Fibroblast of peridontal ligament (primary cell): Measurements from ENCODE around the gene THSD4.
"Not testable (repeated sequence)": the region's sequence is repeated elsewhere in the genome, so short reads cannot be mapped to it uniquely, and the experiment has no call there.

Source experiments
- DNase-seq: peaks from one replicate; pipeline ENCODE4 v3.0.0-alpha.2; 2010; ENCODE audit errors: extremely low read depth

The THSD4 gene

DNA sequence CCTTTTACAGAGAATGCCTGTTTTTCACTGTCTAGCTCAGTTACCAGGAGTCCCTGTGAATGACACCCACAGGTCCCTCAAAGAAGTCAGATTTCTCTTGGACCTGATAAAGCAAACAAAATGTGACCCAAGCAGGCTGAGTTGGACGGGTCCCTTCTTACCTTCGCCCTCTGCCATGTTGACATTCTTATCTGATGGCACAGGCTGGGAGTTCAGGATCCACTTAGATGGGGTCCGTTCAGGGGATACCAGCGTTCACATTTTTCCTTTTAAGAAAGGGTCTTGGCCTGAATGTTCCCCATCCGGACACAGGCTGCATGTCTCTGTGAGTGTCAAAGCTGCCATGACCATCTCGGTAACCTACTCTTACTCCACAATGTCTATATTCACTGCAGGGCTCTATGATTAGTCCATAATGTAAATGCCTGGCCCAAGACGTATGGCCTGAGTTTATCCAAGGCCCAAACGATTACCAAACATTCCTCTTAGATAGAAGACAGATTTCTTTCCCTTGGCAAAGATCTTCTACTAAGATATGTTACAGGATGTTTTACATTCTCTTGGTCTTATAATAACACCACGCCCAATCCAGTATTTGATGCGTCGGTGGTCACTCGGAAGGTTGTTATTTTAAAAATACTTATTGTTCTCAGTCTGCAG is 179.1 kb downstream of the THSD4 start:
- peak; percentile 96 for DNase-seq

DNA sequence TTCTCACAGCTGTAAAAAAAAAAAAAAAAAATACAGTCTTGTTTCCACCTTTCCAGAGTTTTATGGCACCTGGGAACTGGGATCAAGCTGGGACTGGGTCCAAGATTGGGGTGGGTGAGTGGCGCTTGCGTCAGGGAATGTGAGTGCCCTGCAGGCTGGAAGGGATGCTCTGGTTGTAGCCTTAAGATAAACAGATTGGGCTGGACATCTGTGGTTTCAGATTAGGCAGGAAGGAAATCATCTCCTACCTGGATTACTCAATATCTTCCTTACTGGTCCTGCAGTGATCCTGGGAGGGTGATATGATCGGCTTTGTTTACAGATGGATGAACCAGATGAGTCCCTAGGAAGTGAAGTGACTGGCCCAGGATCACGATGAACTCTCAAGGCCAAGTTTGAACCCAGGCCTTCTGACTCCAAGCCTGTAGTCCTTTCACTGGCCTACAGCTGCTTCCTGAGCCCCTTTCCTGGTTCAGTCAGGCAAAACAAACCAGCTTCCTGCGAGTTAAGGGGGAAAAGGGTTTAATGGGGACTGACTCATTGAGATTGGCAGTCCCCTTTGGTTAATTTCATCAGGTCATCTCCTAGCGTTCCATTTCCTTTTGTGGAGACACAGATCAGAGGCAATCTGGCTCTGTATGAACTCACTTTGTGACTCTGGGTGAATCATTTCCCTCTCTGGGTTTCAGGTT is 179.8 kb downstream of the THSD4 start:
- DNase-seq: peak; percentile 99

DNA sequence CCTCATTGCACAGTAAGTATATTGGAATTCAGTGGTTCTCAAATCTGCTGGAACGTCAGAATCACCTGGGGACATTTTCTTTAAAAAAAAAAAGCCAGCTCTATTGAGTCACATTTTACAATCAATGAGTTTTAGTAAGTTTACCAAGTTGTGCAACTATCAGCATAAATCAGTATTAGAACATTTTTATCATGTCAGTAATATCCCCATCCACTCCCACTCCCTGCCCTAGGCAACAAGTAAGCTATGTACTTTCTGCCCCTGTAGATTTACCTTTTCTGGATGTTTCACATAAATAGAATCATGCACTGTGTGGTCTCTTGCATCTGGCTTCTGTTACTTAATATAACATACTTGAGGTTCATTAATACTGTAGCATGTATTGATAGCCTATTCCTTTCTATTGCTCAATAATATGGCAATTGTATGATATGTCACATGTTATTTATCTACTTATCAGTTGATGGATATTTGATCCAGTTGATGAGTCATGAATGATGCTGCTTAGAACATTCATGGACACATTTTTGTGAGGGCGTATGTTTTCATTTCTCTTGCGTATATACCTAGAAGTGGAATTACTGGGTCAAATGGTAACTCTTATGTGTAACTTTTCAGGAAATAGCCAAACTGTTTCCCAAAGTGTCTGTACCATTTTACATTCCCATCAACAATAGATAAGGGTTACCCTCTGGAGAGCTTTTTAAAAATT is 180.5 kb downstream of the THSD4 start:
- DNase-seq: peak; percentile 89

DNA sequence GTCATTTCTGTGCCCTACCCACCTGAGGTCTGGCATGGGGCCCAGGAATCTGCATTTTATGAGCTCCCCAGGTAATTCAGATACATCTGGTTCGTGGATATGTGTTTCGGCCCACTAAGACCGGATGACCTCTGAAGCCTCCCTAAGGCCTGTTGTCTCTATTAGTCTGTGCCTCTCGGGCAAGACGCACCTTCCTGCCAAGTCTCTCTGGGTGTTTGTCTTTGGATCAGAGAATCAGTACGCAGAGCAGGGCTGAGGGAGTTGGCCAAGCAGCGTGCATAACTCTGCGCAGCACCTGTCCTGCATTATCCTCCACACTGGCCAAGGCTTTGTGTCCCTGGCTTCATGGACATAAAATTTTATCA is 181.0 kb downstream of the THSD4 start:
- DNase-seq: no peak

DNA sequence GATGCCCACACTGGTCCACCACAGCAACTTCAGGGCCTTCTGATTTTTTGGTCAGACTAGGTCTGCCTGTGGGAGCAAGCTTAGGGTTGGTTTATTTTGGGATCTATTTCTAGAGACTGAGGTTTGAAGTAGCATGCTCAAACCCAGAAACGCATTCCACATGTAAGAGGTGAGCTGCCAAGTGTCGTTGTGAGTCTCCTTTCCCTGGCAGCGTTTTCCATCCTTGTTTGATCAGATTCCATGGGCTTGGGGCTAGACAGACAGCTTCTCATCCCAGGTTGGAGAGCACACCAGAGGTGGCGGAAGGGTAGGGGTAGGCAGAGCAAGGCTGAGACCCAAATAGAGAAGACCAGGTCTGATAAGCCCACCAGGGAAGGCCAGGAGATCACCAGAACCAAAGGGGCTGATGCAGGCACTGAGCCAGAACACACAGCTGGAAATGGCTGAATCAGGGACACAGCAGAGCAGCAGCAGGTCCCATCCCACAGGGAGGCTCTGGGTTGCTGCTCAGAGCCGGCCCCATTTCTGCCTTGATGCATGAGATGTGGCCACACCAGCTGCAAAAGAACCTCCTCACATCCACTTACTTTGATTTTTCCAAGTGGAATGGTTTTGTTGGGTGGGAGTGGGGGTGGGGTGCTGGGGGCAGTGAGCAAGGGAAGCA is 186.8 kb downstream of the THSD4 start:
- peak; percentile 44 for DNase-seq

DNA sequence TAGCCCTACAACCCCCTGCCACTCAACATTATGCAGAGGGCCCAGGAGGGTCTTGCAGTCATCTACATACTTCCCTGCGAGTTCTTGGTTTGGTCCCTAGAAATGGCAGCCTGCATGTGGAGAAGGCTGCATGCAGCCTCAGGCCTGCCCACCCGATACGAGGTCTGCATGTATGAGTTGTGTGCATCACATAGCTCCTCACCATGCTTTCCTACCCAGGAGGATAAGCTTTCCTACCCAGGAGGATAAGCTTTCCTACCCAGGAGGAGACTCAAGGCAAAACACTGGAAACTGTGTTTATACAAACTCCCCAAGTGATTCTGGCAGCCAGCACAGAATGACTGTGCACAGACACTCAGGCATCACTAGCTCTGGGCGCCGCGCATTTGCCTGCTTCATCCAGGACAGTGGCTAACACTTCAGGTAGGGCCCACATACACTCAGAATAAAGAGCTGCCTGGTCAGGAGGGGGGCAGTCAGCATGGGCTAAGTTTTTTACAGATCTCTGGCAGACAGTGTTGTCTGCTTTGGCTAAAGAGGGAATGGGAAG is 187.7 kb downstream of the THSD4 start:
- peak; percentile 49 for DNase-seq

DNA sequence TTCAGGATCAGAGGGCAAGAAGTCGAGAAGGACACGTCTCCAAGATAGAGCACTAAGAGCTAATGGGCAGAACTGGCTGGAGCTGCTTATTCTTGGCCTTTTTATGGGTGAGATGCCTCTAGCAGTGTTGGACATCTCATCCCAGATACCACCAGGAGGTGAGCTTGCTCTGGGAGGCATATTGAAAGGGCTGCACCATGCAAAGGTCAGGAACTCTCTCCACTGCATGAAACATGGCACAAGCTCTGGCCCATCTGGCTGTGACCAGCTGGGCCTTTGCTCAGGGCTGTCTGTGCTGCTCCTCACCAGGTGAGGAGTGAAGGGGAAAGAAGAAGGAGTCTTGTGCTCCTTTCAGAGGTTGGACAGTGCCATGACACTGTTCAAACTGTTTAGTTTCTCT is 188.7 kb downstream of the THSD4 start:
- no peak for DNase-seq

DNA sequence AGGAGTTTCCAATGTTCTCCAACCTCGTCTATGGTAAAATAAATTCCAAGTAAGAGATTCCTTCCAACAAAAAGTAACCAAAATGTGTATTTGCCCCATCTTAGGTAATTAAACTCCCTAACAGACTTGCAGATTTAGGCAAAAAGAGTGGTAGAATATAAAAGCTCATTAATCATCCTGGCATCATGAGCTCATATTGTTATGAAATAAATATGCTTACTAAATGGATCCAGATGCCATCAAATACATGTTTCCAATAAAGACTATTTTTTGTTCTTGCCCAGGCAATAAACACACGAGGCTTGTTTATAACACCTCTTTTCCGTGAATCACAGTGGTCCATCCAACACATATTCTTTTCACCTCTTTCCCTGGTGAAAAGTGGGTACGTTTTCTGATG is 189.4 kb downstream of the THSD4 start:
- DNase-seq: peak; percentile 53

DNA sequence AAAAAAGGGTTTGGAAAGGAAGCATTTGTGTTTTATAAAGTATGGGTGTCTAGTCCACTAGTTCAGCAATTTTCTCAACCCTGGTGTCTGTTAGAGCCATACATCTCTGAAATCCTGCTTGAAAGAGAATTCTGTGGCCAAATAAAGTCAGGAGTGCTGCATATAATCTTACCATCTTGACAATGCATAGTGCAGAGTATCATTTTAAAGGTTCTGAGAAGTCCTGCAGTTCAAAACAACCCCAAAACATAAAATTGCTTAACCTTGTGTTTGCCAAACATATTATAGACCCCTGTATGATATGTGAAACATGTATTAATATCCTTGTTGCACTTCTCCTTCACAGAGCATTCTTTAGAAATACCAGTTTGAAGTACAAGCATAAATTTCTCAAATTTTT is 191.3 kb downstream of the THSD4 start:
- DNase-seq: no peak

DNA sequence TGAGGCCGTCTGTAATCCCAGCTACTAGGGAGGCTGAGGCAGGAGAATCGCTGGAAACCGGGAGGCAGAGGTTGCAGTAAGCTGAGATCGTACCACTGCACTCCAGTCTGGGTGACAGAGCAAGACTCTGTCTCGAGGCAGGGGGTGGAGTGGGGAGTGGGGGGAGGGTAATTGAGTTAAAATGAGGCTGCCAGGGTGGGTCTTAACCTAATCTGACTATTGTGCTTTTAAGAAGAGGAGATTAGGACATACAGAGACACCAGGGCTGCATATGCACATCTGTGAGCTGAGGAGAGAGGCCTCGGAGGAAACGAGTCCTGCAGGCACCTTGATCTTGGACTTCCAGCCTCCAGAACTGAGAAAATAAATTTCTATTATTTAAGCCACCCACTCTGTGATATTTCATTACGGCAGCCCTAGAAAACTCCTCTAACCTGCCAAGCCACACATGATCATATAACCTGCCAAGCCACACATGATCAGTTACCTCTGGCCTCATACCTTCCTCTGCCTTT is 197.0 kb downstream of the THSD4 start:
- DNase-seq: no peak

DNA sequence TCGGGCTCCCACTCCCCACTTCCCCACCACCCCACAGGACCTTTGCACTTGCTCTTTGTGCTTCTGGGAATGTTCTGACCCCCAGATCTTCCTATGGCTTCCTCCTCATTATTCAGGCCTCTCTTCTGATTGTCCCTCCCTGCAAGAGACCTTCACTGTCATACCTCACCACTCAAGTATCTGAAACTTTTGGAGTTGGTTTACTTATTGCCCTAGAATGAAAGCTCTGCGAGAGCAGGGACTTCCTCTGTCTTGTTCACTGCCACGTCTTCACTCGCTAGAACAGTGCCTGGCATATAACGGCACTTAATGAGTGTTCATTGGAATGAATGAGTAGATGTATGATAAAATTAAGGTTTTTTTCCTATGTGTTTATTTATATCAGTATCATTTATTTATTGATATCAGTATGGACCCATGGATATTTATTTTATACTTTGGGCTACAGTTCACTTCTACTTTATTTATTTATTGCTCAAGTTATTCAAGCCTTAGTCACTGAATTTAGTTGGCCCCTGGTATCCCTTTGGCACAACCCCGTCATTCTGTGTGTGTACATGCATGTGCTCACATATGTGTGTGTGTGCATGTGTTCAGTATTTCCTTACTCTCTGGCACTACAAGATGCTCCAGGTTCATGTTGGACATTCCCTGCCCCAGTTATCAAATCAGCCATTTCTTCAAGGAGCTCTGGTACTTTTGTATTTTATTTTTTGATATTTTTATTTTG is 197.6 kb downstream of the THSD4 start:
- DNase-seq: peak; percentile 53

DNA sequence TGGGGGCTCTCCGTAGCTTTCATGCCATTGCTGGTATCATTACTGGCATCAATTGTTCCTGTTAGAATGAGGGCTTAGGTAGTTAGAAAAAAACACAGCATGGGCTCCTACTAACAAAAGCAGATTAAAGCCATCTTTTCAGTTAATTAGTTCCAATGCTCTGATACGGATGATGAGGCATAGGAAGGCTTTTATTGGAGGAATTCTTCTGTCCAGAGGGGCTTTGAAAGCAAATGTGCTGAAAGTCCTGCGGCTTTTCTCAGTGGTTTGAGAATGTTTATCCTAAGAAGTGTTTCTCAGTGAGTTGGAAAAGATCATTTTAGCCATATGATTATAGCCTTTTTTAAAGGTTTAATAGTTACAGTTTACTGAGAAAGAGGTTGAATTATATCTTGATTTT is 198.5 kb downstream of the THSD4 start:
- DNase-seq: peak; percentile 95

DNA sequence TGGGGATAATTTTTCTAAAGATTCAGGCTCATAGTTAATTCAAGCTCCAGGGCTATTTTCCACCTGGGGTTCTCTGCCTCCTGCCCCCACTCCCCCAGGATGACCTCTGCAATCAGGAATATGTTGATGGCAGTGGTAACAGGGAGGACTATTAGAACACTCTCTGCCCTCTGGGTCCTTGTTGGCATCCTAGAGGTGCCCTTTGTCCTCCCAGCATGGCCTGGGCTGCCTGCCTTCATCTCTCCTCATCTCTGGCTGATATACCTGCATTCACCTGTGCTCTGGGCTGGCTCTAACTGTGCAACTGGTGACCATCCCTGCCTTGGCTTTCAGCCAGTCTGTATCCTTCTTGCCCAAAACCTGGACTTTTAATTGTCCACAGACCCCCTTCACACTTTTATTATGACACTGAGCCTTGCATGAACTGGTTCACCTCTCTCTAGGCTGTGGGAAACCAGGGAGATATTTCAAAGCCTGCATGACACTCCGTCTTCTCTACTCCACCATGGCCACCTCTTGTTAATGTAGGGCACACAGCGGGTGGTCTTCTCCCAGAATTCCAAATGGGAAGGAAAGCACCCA is 199.8 kb downstream of the THSD4 start:
- no peak for DNase-seq

DNA sequence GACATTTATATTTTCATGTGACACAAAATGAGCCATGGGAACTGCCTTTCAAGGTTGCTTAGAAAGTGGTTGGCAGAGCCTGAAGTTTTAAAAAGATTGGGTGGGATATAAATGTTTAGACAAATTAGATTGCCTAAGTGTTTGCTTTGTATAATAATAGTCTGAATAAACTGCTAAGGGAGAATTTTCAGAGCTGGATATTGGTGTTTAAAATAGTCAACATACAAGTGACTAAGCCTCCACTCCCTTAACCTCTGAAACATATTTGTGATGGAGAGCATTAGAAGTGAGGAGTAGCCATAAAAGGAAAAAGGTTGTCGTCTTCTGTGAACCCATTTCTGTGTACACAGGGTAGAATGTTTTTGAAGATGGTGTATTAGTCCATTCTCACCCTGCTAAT is 201.6 kb downstream of the THSD4 start:
- DNase-seq: no peak

DNA sequence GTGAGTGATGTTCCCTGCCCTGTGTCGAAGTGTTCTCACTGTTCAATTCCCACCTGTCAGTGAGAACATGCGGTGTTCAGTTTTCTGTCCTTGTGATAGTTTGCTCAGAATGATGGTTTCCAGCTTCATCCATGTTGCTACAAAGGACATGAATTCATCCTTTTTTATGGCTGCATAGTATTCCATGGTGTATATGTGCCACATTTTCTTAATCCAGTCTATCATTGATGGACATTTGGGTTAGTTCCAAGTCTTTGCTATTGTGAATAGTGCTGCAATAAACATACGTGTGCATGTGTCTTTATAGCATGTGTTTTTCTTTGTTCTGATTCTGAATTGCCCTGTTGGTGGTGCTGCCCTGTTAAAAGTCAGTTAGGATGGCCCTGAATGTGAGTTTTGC is 204.2 kb downstream of the THSD4 start:
- not testable (repeated sequence) for DNase-seq

DNA sequence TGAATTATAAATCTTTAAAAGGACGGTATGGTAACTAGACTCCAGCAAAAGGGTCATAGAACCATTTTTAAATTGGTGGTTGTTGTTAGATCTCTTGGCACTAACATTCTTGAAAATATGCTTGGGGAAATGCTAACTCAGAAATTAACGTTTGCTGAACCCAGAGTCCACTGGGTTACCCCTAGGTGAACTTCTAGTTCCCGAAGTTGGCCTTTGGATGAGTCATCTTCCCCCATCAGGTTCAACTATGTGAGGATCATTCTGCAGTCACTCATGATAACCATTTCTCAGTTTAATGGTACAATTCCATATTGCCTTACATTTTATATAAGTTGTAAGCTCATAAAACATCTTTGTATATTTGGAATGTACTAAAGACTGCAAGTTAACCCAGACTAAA is 204.7 kb downstream of the THSD4 start:
- no peak for DNase-seq

DNA sequence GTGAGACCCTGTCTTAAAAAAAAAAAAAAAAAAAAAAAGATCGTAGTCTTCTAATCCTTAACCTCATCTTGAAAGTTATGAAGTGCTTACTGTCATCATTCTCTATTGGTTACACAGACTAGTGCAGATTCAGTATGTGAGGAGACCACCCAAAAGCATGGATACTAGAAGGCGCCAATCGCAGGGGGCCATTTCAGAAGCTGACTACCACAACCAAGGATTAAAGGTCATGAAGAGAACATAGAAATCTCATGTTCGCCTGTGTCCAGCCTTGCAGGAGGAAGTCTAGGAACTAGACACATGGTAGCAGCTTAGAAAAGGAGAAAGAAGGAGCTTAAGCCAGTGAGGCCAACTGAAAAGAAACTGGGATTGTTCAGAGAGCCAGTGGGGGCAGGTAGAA is 207.8 kb downstream of the THSD4 start:
- no peak for DNase-seq

DNA sequence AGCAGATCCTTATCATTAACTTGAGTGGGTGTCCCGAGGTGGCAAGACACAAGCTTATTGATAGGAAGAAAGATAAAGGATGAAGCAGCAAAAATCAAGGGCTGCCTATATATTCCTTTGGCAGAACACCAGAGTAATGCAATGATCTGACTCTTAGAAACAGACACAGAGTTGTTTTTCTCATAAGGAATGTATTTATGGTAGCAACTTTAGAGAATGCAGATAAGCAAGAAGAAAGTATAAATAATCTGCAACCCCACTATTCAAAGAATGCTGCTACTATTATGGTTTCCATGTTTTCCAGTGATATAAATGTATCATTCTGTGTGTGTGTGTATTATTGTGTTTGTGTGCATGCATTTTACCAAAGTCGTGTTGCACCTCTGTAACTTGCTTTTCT is 208.3 kb downstream of the THSD4 start:
- no peak for DNase-seq

DNA sequence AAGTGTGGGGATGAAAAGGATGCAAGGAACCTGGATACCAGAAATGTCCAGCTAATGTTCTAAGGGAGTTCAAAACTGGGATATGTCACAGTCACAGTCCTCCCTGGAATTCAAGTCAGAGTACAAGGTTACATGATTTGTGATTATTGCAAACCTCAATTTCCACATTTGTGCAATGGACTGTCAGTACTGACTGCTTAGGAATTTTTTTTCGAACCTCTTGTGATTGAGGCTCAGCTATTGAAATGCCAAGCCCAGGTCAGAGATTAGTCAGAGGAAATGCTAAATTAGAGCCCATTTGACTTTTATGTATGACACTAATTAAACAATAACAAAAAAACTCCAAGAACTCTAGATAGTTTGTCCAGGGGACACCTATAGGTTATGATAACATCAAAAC is 210.2 kb downstream of the THSD4 start:
- no peak for DNase-seq

DNA sequence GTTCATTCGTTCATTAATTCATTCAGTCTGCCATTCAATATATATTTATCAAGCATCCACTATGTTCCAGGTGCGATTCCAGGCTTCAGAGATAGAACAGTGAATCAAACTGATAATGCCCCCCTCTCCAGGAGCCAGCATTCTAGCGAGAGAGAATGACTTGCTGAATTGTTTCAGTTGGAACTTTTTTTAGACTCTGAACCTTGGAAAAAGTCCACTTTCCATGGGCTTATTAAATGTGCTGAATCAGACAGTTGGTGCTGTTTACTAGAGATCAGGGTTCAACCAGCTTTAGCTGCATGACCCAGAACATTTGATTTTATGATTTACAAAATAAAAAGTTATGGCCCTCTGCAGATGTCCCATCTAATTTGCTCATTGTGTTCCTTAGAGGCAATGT is 213.2 kb downstream of the THSD4 start:
- peak; percentile 63 for DNase-seq

DNA sequence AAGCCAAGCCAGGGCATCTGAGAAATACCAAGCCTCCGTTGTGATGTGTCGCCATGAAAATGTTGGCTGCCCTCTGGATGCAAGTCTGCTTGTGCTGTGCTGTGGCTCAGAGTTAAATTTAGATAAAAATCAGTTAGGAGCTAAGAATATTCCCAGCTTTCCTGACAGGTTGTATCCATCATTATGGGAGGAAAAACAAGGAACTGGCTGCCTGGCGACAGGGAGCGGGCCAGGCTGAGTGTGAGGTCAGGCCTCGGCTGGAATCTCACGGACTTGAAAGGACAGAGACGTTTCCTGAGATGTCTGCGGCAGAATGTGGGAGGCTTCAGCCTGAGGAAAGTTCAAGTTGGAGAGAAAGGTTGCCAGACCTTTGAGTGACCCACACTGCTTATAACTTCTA is 213.8 kb downstream of the THSD4 start:
- DNase-seq: peak; percentile 40
